Stomach (tissue), 4 donors: Measurements from ENCODE around the gene GOLPH3.

Source experiments
- EP300 ChIP-seq: sonication (generic); formaldehyde crosslinking; IDR thresholded peaks from one replicate; pipeline ENCODE4 v1.6.1; 2017; ENCODE audit warnings: antibody characterized with exemption
- POLR2A ChIP-seq, 4 donors: fragments of 450-650 bp; IDR thresholded peaks; one replicate each; pipeline ENCODE4 v1.6.1; 2016; ENCODE audit warnings: antibody characterized with exemption in 4 of 4, control low read depth in 2 of 4, mild to moderate bottlenecking in 1 of 4, moderate library complexity in 1 of 4
- TF ChIP-seq, protein P1 (sequence below), 7 experiments: fragments of 450-650 bp in 4 of 7; fragments of 200-600 bp in 3 of 7; sonication (generic) in 3 of 7; IDR thresholded peaks; one replicate each; pipeline ENCODE4 v1.5.1; 2016 to 2019; ENCODE audit warnings: antibody characterized with exemption in 7 of 7, control low read depth in 2 of 7, mild to moderate bottlenecking in 1 of 7

- TF ChIP-seq POLR2A (IDR thresholded peaks at IDR 0.05) (no peak), EP300 (no peak)
- TF ChIP-seq, protein P1, sequence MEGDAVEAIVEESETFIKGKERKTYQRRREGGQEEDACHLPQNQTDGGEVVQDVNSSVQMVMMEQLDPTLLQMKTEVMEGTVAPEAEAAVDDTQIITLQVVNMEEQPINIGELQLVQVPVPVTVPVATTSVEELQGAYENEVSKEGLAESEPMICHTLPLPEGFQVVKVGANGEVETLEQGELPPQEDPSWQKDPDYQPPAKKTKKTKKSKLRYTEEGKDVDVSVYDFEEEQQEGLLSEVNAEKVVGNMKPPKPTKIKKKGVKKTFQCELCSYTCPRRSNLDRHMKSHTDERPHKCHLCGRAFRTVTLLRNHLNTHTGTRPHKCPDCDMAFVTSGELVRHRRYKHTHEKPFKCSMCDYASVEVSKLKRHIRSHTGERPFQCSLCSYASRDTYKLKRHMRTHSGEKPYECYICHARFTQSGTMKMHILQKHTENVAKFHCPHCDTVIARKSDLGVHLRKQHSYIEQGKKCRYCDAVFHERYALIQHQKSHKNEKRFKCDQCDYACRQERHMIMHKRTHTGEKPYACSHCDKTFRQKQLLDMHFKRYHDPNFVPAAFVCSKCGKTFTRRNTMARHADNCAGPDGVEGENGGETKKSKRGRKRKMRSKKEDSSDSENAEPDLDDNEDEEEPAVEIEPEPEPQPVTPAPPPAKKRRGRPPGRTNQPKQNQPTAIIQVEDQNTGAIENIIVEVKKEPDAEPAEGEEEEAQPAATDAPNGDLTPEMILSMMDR (IDR thresholded peaks at IDR 0.05) = no peak
Observed at GRCh38 chr5:32108167-32108566, 66.0 kb downstream of the GOLPH3 start.
